ENCODE data around the gene CCDC154. TPM values are rescaled to one million over a fixed set of nuclear protein-coding genes. Genes with fewer than 3 reads are reported as not detected.

The CCDC154 gene
- total and polyA plus RNA-seq, 2 of the 4 experiments (the other 2 are of a cell fraction), result 0.09 TPM; not detected in 1

- H3K23ac ChIP-seq (ENCODE audit: low read depth, low read length), result no peak overlapping the region
- POLR2A ChIA-PET (ENCODE audit: unreplicated experiment), result no interaction called here
- no peak overlapping the region for H3K4ac ChIP-seq (ENCODE audit: low read depth, low read length)
- no peak overlapping the region for H4K8ac ChIP-seq (ENCODE audit: low read depth in 2 of 2, low read length in 2 of 2)
- H3K27ac ChIP-seq (ENCODE audit: insufficient read depth, low read length), result no peak overlapping the region
- H3K9ac ChIP-seq (ENCODE audit: low read depth, low read length), result no peak overlapping the region
- H3K4me3 ChIP-seq (ENCODE audit: insufficient read depth, low read depth, low read length), result no peak overlapping the region
- CTCF ChIA-PET, result no interaction called here
- no peaks in the 10 kb centered on the region for H3K9me3 ChIP-seq (ENCODE audit: control insufficient read depth, insufficient read depth, low read length)
- H2AK9ac ChIP-seq (replicated peaks; ENCODE audit: low read depth, low read length, poor library complexity), result no peak overlapping the region
- H3K18ac ChIP-seq (ENCODE audit: low read depth, low read length), result no peak overlapping the region
- in situ Hi-C loops (cut with MboI; ENCODE audit: low sequenced_read_pairs) (no loop called here), intact Hi-C loops (cut with micrococcal nuclease) (no loop called here), dilution Hi-C loops (cut with HindIII; ENCODE audit: low sequenced_read_pairs, unreplicated experiment) (no loop called here)
- ATAC-seq (ENCODE audit: low read depth), result no peak
- no peaks in the 10 kb centered on the region for H4K20me1 ChIP-seq (ENCODE audit: insufficient read depth, low read length)
- H2BK120ac ChIP-seq (ENCODE audit: low read depth, low read length), result no peak overlapping the region
- H3K4me1 ChIP-seq (ENCODE audit: control insufficient read depth, insufficient read depth, low read length), result no peaks in the 10 kb centered on the region
- no peak overlapping the region for H2BK15ac ChIP-seq (ENCODE audit: low read depth, low read length)
- H2BK20ac ChIP-seq (ENCODE audit: low read depth, low read length), result no peak overlapping the region
- WGBS, 2 experiments (ENCODE audit: extremely low coverage in 2 of 2, insufficient read length in 1 of 2), result 86% methylated on average over 36 of the region's 40 CpGs; no CpG with 5 or more reads in 1 of the 2 experiments
- H2AFZ ChIP-seq (replicated peaks; ENCODE audit: low read length, poor library complexity), result peak overlapping the region; percentile 58
- no TSS peak for BruUV-seq (replicated peaks)
- no peak overlapping the region for H2AK5ac ChIP-seq (ENCODE audit: low read depth, low read length)
- no peak overlapping the region for H3K14ac ChIP-seq (replicated peaks; ENCODE audit: low read depth, low read length)
- peaks cover 4% of the 10 kb centered on the region; the same call in 1 of the 2 replicates for H3K27me3 ChIP-seq (ENCODE audit: control insufficient read depth, insufficient read depth, low read length)
- H4K5ac ChIP-seq (ENCODE audit: low read depth, low read length), result no peak overlapping the region
- no peak overlapping the region for H3K4me2 ChIP-seq (ENCODE audit: low read depth, low read length)
- H3K56ac ChIP-seq (ENCODE audit: extremely low read depth, insufficient read depth, low read length), result no peak overlapping the region
- no peak overlapping the region for H2BK5ac ChIP-seq (ENCODE audit: low read depth, low read length, poor library complexity, severe bottlenecking)
- no peak for DNase-seq
- no peaks in the 10 kb centered on the region for H3K79me1 ChIP-seq (ENCODE audit: low read depth in 1 of 2, low read length in 2 of 2)
- no peak overlapping the region for H4K91ac ChIP-seq (ENCODE audit: insufficient read depth, low read depth, low read length)
- H3K9me1 ChIP-seq (ENCODE audit: insufficient read depth, low read length), result no peaks in the 10 kb centered on the region
- no peaks in the 10 kb centered on the region for H3K36me3 ChIP-seq (ENCODE audit: control insufficient read depth, insufficient read depth, low read length)
- TF ChIP-seq MAZ (IDR thresholded peaks at IDR 0.05; ENCODE audit: borderline replicate concordance, low read depth, low read length) (no peak), CHD1 (IDR thresholded peaks at IDR 0.05; ENCODE audit: low read depth, low read length) (no peak), ELK1 (IDR thresholded peaks at IDR 0.05; ENCODE audit: borderline replicate concordance, low read depth, low read length) (no peak), RFX5 (IDR thresholded peaks at IDR 0.05; ENCODE audit: low read depth, low read length) (no peak), CEBPB (IDR thresholded peaks at IDR 0.05; ENCODE audit: low read depth, low read length) (no peak), CTCF (conservative IDR thresholded peaks at IDR 0.05; ENCODE audit: low read depth, low read length) (no peak), RCOR1 (IDR thresholded peaks at IDR 0.05; ENCODE audit: insufficient replicate concordance, low read length) (no peak), MXI1 (IDR thresholded peaks at IDR 0.05; ENCODE audit: borderline replicate concordance, low read depth, low read length) (no peak), RAD21 (IDR thresholded peaks at IDR 0.05; ENCODE audit: low read length) (no peak), FOS (IDR thresholded peaks at IDR 0.05; ENCODE audit: low read depth, low read length) (no peak), NFE2L2 (IDR thresholded peaks at IDR 0.05; ENCODE audit: low read depth, low read length) (no peak), MAFK (IDR thresholded peaks at IDR 0.05; ENCODE audit: low read depth, low read length) (no peak), USF2 (IDR thresholded peaks at IDR 0.05; ENCODE audit: low read depth, low read length) (no peak), BHLHE40 (IDR thresholded peaks at IDR 0.05; ENCODE audit: low read depth, low read length) (no peak), POLR2A (IDR thresholded peaks at IDR 0.05; ENCODE audit: low read depth, low read length) (no peak), SMC3 (IDR thresholded peaks at IDR 0.05; ENCODE audit: low read depth, low read length) (no peak)
Measured at GRCh38 chr16:1485847-1486496, 41.6 kb upstream of the CCDC154 start.

Measured in IMR-90 (cell line).